Mammary epithelial cell (primary cell): ENCODE results near the gene JMJD1C.

Experiments
- EZH2 ChIP-seq: IDR thresholded peaks from 2 replicates; pipeline ENCODE4 v1.6.1; 2012; ENCODE audit warnings: low read length, inconsistent platforms, borderline replicate concordance
- TF ChIP-seq, protein P1 (sequence below), 2 donors: IDR thresholded peaks in 1 of 2; conservative IDR thresholded peaks in 1 of 2; 2 replicates each; pipeline ENCODE4 v1.5.1; 2011 to 2012; ENCODE audit warnings: inconsistent platforms in 2 of 2, low read length in 2 of 2, mild to moderate bottlenecking in 2 of 2, control low read depth in 1 of 2, low read depth in 1 of 2; ENCODE audit not compliant: insufficient read depth in 1 of 2; ENCODE audit errors: extremely low read depth in 1 of 2

DNA sequence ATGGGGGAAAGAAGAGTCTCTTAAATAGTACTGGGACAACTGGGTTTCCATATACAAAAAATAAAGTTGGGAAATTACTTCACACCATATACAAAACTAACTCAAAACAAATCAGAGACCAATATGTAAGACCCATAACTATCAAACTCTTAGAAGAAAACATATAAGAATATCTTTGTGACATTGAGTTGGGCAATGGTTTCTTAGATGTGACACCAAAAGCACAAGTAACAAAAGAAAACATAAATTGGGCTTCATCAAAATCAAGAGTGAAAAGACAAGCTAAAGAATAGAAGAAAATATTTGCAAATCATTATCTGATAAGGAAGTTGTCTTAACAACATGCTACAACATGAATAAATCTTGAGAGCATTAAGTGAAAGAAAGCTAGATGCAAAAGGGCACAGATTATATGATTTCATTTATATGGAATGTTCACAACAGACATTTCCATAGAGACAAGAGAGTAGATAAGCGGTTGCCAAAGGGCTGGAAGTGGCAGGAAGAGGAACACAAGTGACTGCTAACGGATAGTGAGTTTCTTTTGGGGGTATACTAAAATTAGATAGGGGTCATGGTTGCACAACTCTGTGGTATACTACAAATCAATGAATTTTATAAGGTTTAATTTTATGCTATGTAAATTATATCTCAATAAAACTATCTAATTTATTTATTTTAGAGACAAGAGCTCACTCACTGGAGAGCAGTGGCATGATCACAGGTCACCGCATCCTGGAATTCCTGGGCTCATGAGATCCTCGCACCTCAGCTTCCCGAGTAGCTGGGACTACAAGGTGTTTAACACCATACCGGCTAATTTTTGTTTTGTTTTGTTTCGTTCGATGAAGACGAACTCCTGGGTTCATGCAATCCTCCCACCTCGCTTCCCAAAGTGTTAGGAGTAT is 35.4 kb downstream of the JMJD1C start:
- TF ChIP-seq EZH2, result no peak
- TF ChIP-seq, protein P1, sequence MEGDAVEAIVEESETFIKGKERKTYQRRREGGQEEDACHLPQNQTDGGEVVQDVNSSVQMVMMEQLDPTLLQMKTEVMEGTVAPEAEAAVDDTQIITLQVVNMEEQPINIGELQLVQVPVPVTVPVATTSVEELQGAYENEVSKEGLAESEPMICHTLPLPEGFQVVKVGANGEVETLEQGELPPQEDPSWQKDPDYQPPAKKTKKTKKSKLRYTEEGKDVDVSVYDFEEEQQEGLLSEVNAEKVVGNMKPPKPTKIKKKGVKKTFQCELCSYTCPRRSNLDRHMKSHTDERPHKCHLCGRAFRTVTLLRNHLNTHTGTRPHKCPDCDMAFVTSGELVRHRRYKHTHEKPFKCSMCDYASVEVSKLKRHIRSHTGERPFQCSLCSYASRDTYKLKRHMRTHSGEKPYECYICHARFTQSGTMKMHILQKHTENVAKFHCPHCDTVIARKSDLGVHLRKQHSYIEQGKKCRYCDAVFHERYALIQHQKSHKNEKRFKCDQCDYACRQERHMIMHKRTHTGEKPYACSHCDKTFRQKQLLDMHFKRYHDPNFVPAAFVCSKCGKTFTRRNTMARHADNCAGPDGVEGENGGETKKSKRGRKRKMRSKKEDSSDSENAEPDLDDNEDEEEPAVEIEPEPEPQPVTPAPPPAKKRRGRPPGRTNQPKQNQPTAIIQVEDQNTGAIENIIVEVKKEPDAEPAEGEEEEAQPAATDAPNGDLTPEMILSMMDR (conservative IDR thresholded peaks at IDR 0.05 in 1 of 2, IDR thresholded peaks at IDR 0.05 in 1 of 2; ENCODE audit: extremely low read depth in 1 of 2, insufficient read depth in 1 of 2, low read depth in 1 of 2, low read length in 2 of 2), result no peak
